HG03159 (cell line): ENCODE measurements around the gene EIF5A.

Source experiments
- ATAC-seq: cut with Tn5 transposase; IDR thresholded peaks from one replicate; pipeline ENCODE4 v1.9.1; 2021; ENCODE audit warnings: mild to moderate bottlenecking, moderate library complexity; ENCODE audit not compliant: unreplicated experiment

Gene EIF5A

GRCh38 chr17:7312432-7313087 lies 5.1 kb downstream of the EIF5A start:
- no peak for ATAC-seq

- ATAC-seq = no peak
These were observed 5.9 kb downstream of the EIF5A start for GRCh38 chr17:7313088-7313889.

DNA sequence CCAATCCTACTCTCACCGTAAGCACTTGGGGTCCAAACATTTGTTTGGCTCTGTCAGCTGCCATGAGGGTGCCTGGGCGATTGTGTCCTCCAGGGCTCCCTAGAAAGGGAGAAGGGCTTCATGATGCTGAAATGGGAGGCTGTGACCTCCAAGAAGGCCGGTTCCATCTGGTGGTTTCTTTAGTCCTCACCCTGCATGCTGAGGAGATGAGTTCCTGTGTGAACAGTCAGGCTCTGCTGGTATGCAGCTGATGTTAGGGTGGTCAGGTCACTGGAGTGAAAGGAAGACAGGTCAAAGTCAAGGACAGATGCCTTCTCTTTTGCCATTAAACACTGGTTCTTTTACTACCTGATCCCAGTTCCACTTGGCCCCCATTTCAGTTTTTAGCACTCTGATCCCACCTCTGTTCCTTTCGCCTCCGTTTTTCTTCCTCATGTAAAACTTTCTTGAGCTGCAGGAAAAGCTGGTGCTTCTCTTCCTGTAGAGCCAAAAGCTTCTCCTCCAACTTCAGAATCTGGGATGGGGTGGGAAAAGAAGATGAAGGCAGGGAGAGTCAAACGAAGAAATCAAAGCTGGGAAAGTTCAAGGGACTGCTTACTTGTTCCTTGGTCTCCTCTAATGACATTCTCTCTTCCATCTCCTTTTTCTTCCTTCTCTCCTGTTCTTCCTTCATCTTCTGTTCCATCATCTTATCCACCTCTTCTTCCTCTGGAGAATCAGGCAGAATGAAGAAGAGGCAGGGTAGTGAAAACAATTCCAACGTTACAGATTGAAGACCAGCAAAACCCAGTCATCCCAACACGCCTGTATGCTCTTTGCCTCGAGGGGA lies 6.7 kb downstream of the EIF5A start:
- no peak for ATAC-seq

DNA sequence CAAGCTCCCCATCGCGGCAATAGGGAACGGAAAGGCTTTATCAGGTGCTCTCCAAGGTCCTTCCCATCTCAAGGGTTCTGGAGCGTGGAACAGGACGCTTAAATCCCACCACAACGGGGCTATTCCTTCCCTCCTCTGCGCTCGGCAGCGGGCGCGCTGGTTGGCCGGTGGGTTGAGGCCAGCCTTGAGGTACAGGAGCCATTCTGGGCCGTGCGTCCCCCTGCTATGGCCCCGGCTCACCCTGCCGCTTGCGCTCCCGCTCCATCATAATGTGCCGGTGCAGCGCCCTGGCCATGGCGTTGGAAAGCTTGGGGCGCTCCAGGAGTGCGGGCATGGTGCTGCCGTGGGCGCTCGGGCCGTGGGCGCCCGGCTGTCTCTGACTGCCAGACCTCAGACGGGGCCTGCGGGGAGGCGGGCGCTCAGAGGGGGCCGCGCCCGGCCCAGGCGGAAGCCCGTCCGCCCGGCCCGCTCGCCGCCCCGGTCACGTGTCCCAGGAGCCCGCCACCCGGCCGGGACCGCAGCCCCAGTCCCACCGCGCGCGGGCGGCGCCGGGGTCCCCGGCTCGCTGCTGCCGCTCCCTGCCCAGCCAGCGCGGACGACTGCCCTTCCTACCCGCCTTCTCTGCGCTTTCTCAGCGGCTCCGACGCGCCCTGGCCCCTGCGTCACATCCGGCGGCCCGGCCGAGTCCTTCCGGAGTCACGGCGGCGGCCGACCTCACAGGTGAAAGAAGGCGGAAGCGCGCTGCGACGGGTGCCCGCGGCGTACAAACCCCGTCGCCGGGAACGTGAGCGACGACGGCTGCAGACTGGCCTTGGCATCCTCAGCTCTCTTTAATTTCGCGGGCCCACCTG lies 7.5 kb downstream of the EIF5A start, which contains the start of gene GPS2:
Gene GPS2 (minus strand): TSS at position 642 of the 851 bp plus-strand sequence. CDS start 308 bp downstream, at position 334.
- ATAC-seq = peak; percentile 58

- ATAC-seq = no peak
These were observed 8.3 kb downstream of the EIF5A start for GRCh38 chr17:7315570-7316235.

GRCh38 chr17:7317161-7317803 lies 9.9 kb downstream of the EIF5A start:
- ATAC-seq = no peak

DNA sequence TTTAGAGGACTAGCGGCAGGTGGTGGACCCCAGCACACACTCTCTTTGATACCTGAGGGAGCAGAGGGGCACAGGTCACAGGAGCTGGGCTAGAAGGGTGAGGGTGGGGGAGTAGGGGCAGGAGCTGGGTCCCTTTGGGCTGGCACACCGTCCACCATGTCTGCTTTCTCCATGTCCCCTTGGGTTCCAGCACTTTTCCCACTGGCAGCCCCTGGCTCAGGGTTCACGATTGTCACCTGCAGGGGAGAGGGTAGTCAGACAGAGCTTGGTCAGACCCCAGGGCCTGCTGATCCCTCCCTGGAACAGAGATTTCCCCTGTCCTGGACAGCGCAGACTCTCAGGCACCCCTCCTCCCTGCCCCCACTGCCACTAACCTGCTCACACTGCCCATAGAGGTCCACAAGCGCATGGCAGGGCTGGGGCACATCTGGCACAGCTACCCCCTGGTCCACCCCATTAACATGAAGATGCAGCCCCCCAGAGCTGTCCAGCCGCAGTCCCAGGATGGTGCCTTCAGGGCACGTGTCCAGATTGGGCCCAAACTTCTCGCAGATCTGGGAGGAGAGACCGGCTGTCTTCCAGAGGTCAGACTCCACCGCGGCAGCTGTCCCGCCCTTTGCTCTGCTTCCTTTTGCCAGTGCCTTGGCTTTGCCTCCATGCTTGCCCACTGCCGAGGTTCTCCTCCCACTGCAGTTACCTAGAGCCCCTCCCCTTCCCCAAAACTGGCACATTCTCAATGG lies 10.9 kb downstream of the EIF5A start:
- no peak for ATAC-seq

- ATAC-seq = no peak
These were observed 14.0 kb downstream of the EIF5A start for GRCh38 chr17:7321466-7321865.

DNA sequence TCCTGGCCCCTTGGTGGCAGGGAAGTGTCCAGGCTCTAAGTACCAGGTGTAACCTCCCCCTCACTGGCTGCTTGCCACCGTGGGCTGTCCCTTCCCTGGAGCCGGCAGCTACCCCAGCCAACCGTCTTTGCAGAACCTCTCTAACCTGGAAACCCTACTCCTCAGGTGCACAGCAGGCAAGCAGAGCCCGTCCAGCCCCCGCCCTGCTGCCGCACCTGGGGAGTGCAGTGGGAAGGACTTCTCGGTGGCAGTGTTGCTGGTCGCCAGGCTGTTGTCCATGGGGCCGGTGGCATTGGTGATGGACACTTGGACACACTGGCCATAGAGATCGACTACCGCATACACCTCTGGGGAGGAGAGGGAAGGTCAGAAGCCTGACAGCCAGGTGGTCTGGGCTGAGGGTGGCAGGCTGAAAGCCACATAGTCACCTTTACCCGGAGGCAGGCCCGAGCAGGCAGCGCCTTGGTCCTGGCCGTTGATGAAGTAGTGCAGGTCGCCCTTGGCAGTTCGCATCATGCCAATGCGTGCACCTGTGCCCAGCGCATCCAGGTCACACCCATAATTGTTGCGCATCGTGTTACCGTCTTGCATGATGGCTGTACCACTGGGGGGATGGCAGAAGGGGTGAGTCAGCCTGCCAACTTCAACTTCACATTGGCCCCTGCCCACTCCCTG lies 15.2 kb downstream of the EIF5A start:
- ATAC-seq = no peak

GRCh38 chr17:7323731-7324437 lies 16.5 kb downstream of the EIF5A start:
- ATAC-seq = no peak

DNA sequence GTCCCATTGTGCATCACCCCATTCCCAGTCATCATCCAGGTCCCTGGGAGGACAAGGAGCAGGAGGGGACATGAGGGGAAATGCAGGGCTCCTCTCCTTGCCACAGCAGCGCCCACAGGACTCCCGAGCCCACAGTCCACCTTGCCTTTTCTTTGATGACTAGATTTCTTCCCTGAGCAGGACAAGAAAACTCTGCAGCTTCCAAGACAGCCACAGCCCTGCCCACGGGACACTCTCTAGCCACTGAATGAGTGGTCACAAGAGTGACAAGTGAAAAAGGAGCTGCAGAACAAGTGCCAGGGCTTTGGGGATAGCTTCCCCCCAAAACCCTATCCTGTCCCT lies 17.0 kb downstream of the EIF5A start:
- ATAC-seq = no peak

GRCh38 chr17:7325031-7325528 lies 17.7 kb downstream of the EIF5A start:
- ATAC-seq = no peak

GRCh38 chr17:7326186-7326585 lies 18.8 kb downstream of the EIF5A start:
- no peak for ATAC-seq

- no peak for ATAC-seq
These were observed 19.6 kb downstream of the EIF5A start for GRCh38 chr17:7327056-7327455.

DNA sequence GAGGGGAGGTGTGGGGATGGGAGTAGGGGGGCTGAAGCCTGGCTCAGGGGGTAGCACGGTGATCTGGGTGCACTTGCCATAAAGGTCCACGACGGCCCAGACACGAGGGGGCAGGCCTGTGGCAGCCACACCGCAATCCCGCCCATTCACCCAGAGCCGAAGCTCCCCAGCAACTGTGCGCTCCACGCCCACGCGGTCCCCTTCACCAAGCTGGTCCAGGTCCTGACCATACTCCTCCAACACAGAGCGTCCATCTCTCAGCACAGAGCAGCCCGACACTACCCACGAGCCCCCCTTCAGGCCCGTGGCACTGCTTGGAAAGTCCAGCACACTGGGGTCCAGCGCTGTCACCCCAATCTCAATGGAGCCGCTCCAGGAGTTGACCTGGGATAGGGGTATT lies 20.1 kb downstream of the EIF5A start:
- ATAC-seq = no peak

DNA sequence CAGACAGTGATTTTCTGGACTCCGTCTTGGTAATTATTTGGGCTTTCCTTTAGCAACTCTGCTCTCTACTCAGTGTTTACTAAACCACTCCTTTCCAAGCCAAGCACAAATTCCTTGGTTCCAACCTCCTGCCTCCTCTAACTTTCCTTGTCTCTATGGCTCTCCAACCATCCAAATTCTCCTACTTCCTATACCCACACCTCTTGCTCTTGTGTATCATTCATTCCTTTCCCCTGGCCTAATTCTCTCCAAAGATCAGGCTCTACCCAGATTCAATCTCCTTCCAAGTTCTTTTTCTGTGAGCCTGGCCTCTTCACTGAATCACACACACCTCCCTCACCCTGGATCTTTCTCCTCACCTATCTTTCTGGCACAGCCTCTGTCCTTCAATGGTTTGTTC lies 20.6 kb downstream of the EIF5A start:
- no peak for ATAC-seq

DNA sequence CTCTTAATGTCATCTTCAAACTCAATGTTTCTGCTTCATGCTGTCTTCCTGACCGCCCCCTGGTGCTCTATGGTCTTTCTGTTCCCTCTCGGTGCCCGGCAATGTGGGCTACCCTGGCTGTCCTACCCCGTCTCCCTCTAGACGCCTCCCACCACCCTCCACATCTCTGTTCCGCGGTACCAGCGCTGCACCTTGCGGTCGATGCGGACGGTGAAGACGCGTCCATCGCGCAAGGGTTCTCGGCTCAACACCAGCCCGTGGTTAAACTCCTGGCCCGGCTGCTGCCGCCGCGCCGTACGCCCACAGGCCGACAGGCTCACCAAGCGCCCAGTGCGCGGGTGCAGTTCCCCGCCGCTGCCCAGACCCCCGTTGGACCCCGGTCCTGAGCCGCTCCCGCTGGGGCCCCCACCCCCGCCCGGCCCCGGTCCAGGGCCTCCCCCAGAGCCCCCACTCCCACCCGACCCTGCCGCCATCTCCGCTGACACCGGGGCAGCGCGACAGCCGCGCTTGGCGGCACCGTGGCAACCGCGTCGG lies 21.5 kb downstream of the EIF5A start, which contains the start of gene NEURL4:
Gene NEURL4 (minus strand): TSS at position 496 of the 534 bp plus-strand sequence. CDS start 23 bp downstream, at position 473.
- ATAC-seq = peak; percentile 19
